Nephron progenitor cell (in vitro differentiated cells): Measurements from ENCODE around the gene CHIT1.

ENCODE experiments used
- DNase-seq: peaks from one replicate; pipeline ENCODE4 v3.0.0; 2021
- H3K27ac Mint-ChIP-seq: 2 replicates; pipeline ENCODE4 v1.8.0; 2021; ENCODE audit warnings: mild to moderate bottlenecking, moderate library complexity, mixed read lengths
- H3K27me3 Mint-ChIP-seq: 2 replicates; pipeline ENCODE4 v1.8.0; 2021; ENCODE audit warnings: mild to moderate bottlenecking, low read depth, mixed read lengths; ENCODE audit not compliant: poor library complexity
- H3K36me3 Mint-ChIP-seq: 2 replicates; pipeline ENCODE4 v1.8.0; 2021; ENCODE audit warnings: low read depth, mixed read lengths
- H3K4me1 Mint-ChIP-seq: 2 replicates; pipeline ENCODE4 v1.8.0; 2021; ENCODE audit warnings: mixed read lengths
- H3K4me3 Mint-ChIP-seq: 2 replicates; pipeline ENCODE4 v1.8.0; 2021; ENCODE audit warnings: mild to moderate bottlenecking, moderate library complexity, mixed read lengths
- H3K9me3 Mint-ChIP-seq: 2 replicates; pipeline ENCODE4 v1.8.0; 2021; ENCODE audit warnings: mild to moderate bottlenecking, moderate library complexity, mixed read lengths
- TF ChIP-seq, protein P1 (sequence below): fragments of 200-600 bp; sonication (generic); IDR thresholded peaks from 2 replicates; pipeline ENCODE4 v1.5.0; 2021; ENCODE audit warnings: antibody characterized with exemption

CHIT1 gene

DNA sequence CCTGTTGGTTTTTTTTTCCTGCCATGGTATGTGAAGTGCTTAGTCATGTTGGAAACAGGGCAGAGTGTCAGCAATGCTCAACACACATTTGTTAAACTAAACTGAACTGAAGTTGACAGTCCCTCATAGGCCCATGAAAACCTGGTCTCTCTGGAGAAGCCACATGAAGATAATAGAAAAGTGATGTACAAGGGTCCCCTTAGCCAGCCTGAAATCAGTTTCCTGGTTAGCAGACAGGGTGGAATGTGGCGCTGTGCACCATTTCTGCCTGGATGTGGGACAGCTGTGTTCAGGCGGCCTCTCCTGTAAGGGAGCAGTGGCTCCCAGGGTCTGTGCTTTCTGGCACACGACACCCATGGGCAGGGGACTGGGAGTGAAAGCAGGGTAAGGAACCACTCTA lies 33.1 kb downstream of the CHIT1 start:
- Mint-ChIP-seq H3K36me3 (no peaks in the 10 kb centered on the region), H3K4me1 (peaks cover 12% of the 10 kb centered on the region), H3K27me3 (peaks cover 3% of the 10 kb centered on the region), H3K27ac (no peak overlapping the region), H3K4me3 (no peak overlapping the region), H3K9me3 (peaks cover 4% of the 10 kb centered on the region)
- TF ChIP-seq, protein P1, sequence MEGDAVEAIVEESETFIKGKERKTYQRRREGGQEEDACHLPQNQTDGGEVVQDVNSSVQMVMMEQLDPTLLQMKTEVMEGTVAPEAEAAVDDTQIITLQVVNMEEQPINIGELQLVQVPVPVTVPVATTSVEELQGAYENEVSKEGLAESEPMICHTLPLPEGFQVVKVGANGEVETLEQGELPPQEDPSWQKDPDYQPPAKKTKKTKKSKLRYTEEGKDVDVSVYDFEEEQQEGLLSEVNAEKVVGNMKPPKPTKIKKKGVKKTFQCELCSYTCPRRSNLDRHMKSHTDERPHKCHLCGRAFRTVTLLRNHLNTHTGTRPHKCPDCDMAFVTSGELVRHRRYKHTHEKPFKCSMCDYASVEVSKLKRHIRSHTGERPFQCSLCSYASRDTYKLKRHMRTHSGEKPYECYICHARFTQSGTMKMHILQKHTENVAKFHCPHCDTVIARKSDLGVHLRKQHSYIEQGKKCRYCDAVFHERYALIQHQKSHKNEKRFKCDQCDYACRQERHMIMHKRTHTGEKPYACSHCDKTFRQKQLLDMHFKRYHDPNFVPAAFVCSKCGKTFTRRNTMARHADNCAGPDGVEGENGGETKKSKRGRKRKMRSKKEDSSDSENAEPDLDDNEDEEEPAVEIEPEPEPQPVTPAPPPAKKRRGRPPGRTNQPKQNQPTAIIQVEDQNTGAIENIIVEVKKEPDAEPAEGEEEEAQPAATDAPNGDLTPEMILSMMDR: no peak
- DNase-seq: no peak

- TF ChIP-seq, protein P1: no peak
Measured at GRCh38 chr1:203190949-203191348, 38.5 kb downstream of the CHIT1 start.

DNA sequence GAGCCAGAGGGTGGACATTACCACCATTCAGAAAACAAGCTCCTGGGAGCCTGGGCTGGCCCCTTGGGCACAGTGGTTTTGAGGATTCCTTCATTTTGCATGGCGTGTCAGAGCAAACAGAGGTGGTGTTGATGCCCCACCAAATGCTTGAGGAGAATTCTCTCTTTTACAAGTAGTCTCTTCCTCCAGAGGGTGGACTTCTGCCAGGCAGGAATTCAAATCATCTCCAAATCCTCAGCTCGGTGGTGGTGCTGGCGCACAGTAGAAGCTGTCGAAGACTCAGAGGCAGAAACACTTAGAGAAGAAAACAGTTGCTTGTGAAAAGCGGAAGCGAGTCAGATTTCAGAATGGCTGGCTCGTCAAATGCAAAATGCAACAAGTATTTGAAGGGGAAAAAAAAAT lies 39.5 kb downstream of the CHIT1 start:
- Mint-ChIP-seq H3K4me1 (peaks cover 34% of the 10 kb centered on the region), H3K27ac (no peak overlapping the region), H3K9me3 (no peaks in the 10 kb centered on the region), H3K36me3 (no peaks in the 10 kb centered on the region), H3K4me3 (no peak overlapping the region), H3K27me3 (peaks cover 3% of the 10 kb centered on the region)
- DNase-seq: no peak
- TF ChIP-seq, protein P1: no peak

More at GRCh38 chr1:203190949-203191348, 38.5 kb downstream of the CHIT1 start:
- H3K27ac Mint-ChIP-seq: no peak overlapping the region
- H3K4me3 Mint-ChIP-seq: no peak overlapping the region
- DNase-seq: no peak
- H3K4me1 Mint-ChIP-seq: peaks cover 24% of the 10 kb centered on the region
- peaks cover 3% of the 10 kb centered on the region for H3K27me3 Mint-ChIP-seq
- H3K36me3 Mint-ChIP-seq: no peaks in the 10 kb centered on the region
- H3K9me3 Mint-ChIP-seq: no peaks in the 10 kb centered on the region

- H3K4me3 Mint-ChIP-seq: no peak overlapping the region
- no peaks in the 10 kb centered on the region for H3K9me3 Mint-ChIP-seq
- TF ChIP-seq, protein P1: no peak
- H3K36me3 Mint-ChIP-seq: no peaks in the 10 kb centered on the region
- H3K27me3 Mint-ChIP-seq: peaks cover 3% of the 10 kb centered on the region
- peaks cover 36% of the 10 kb centered on the region for H3K4me1 Mint-ChIP-seq
- H3K27ac Mint-ChIP-seq: no peak overlapping the region
- no peak for DNase-seq
Measured at GRCh38 chr1:203188686-203189232, 40.7 kb downstream of the CHIT1 start.

- TF ChIP-seq, protein P1: no peak
- Mint-ChIP-seq H3K4me3 (peak overlapping the region; percentile 16), H3K27me3 (peaks cover 3% of the 10 kb centered on the region), H3K9me3 (no peaks in the 10 kb centered on the region), H3K4me1 (peaks cover 36% of the 10 kb centered on the region), H3K27ac (no peak overlapping the region), H3K36me3 (no peaks in the 10 kb centered on the region)
- no peak for DNase-seq
Measured at GRCh38 chr1:203187689-203188264, 41.7 kb downstream of the CHIT1 start.

GRCh38 chr1:203187304-203187685 lies 42.2 kb downstream of the CHIT1 start:
- no peak for DNase-seq
- Mint-ChIP-seq H3K4me1 (peaks cover 36% of the 10 kb centered on the region), H3K36me3 (no peaks in the 10 kb centered on the region), H3K27ac (no peak overlapping the region), H3K4me3 (no peak overlapping the region), H3K9me3 (no peaks in the 10 kb centered on the region), H3K27me3 (peaks cover 3% of the 10 kb centered on the region)
- TF ChIP-seq, protein P1: no peak
